CD4-positive, alpha-beta T cell (primary cell): ENCODE measurements around the gene TMEM51. TPM values are rescaled to one million over a fixed set of nuclear protein-coding genes. Genes with fewer than 3 reads are reported as not detected.

Experiments used
- ATAC-seq: fragments of 200-7000 bp; cut with Tn5 transposase; one replicate; pipeline ENCODE4 v1.10.0; 2022; ENCODE audit warnings: mild to moderate bottlenecking; ENCODE audit not compliant: poor library complexity
- CTCF ChIA-PET: fragments of 350-600 bp; sonication (Branson Sonifier 250); formaldehyde crosslinking; loops from one replicate; lab custom pipeline; 2021; ENCODE audit warnings: antibody characterized with exemption, inconsistent platforms; lab: Charles Lee
- POLR2A ChIA-PET: fragments of 350-600 bp; sonication (Branson Sonifier 250); formaldehyde crosslinking; loops from one replicate; lab custom pipeline; 2021; ENCODE audit warnings: antibody characterized with exemption, inconsistent platforms; lab: Charles Lee
- DNase-seq, 14 experiments: peaks; one replicate each; pipeline ENCODE4 v3.0.0-alpha.2; 2013 to 2020; ENCODE audit warnings: mixed read lengths in 2 of 14
- H3K27ac ChIP-seq, 2 donors: one replicate each; pipeline versions ENCODE4 v1.5.1 to v1.7.0; 2013; ENCODE audit warnings: low read length in 2 of 2, low read depth in 1 of 2, mild to moderate bottlenecking in 1 of 2
- H3K27me3 ChIP-seq, 2 experiments: 1 replicate in 1 of 2; 2 replicates in 1 of 2; pipeline versions ENCODE4 v1.6.1 to v1.7.0; 2013; ENCODE audit warnings: low read length in 2 of 2, control low read depth in 1 of 2, mild to moderate bottlenecking in 1 of 2, moderate library complexity in 1 of 2; ENCODE audit not compliant: insufficient read depth in 2 of 2, control insufficient read depth in 1 of 2
- H3K36me3 ChIP-seq: one replicate; pipeline ENCODE4 v1.6.1; 2013; ENCODE audit warnings: low read length, control low read depth; ENCODE audit not compliant: insufficient read depth
- H3K4me1 ChIP-seq: one replicate; pipeline ENCODE4 v1.6.1; 2013; ENCODE audit warnings: low read length, control low read depth; ENCODE audit not compliant: insufficient read depth
- H3K4me3 ChIP-seq: one replicate; pipeline ENCODE4 v1.5.1; 2013; ENCODE audit warnings: mild to moderate bottlenecking, low read length, moderate library complexity
- H3K9me3 ChIP-seq, 2 experiments: 1 replicate in 1 of 2; 2 replicates in 1 of 2; pipeline versions ENCODE4 v1.6.1 to v1.7.0; 2013; ENCODE audit warnings: low read length in 2 of 2, mild to moderate bottlenecking in 2 of 2, control low read depth in 1 of 2, moderate library complexity in 1 of 2; ENCODE audit not compliant: control insufficient read depth in 1 of 2, insufficient read depth in 1 of 2
- H3K27ac Mint-ChIP-seq: one replicate; pipeline ENCODE4 v1.8.0; 2020; ENCODE audit warnings: mixed read lengths
- H3K27me3 Mint-ChIP-seq: one replicate; pipeline ENCODE4 v1.8.0; 2021; ENCODE audit warnings: mixed read lengths
- H3K36me3 Mint-ChIP-seq: one replicate; pipeline ENCODE4 v1.8.0; 2021; ENCODE audit warnings: low read depth, mixed read lengths
- H3K4me1 Mint-ChIP-seq: one replicate; pipeline ENCODE4 v1.8.0; 2021; ENCODE audit warnings: low read depth, mixed read lengths
- H3K4me3 Mint-ChIP-seq: one replicate; pipeline ENCODE4 v1.8.0; 2020; ENCODE audit warnings: mild to moderate bottlenecking, mixed read lengths
- H3K9me3 Mint-ChIP-seq: one replicate; pipeline ENCODE4 v1.8.0; 2020; ENCODE audit warnings: mixed read lengths
- intact Hi-C, 2 experiments: fragments of 100-400 bp; cut with DNase I in 1 of 2; cut with micrococcal nuclease in 1 of 2; formaldehyde crosslinking; loops; one replicate each; pipeline versions ENCODE4 v1.15.1 to v1.9.0; 2023 to 2025; cut with DNase I, micrococcal nuclease
- total RNA-seq, 174 experiments: library from RNA in 2 of 174; stranded (reverse) in 2 of 174; gene quantifications; one replicate each; pipeline ENCODE4 v1.2.3 and lab custom pipeline; 2021 to 2026
- TF ChIP-seq, protein P1 (sequence below): fragments of 200-600 bp; IDR thresholded peaks from one replicate; pipeline ENCODE4 v1.8.0; 2022; ENCODE audit warnings: antibody characterized with exemption, mild to moderate bottlenecking

Gene TMEM51
- total RNA-seq, 2 experiments from 2014 or later: not detected

DNA sequence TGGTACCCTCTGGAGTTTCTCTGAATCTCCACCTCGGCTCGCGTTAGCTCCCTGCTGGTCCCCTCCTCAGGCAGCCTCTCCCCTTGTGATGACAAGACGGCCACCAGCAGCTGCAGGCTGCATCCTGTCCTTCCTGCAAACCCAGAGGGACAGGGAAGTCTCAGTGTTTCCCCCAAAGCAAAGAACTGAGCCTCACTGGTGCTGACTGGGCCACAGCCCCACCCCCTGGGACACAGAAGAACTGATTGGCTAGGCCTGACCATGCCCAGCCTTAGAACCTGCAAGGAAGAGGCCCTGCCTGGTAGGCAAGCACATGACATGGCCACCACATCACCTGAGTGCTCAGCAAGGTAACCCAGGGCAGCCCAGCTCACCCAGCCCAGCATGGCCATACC is 34.6 kb downstream of the TMEM51 start:
- no peaks in the 10 kb centered on the region for H3K4me1 Mint-ChIP-seq
- ChIA-PET CTCF (no interaction called here), POLR2A (no interaction called here)
- TF ChIP-seq, protein P1, sequence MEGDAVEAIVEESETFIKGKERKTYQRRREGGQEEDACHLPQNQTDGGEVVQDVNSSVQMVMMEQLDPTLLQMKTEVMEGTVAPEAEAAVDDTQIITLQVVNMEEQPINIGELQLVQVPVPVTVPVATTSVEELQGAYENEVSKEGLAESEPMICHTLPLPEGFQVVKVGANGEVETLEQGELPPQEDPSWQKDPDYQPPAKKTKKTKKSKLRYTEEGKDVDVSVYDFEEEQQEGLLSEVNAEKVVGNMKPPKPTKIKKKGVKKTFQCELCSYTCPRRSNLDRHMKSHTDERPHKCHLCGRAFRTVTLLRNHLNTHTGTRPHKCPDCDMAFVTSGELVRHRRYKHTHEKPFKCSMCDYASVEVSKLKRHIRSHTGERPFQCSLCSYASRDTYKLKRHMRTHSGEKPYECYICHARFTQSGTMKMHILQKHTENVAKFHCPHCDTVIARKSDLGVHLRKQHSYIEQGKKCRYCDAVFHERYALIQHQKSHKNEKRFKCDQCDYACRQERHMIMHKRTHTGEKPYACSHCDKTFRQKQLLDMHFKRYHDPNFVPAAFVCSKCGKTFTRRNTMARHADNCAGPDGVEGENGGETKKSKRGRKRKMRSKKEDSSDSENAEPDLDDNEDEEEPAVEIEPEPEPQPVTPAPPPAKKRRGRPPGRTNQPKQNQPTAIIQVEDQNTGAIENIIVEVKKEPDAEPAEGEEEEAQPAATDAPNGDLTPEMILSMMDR: no peak
- Histone ChIP-seq H3K4me1 (no peaks in the 10 kb centered on the region), H3K9me3 (no peaks in the 10 kb centered on the region), H3K27ac (no peak overlapping the region), H3K27me3 (peaks cover 0 to 1% of the 10 kb centered on the region in 2 experiments), H3K4me3 (no peak overlapping the region), H3K36me3 (no peaks in the 10 kb centered on the region)
- intact Hi-C loops: no loop called here
- peaks cover 34% of the 10 kb centered on the region for H3K27me3 Mint-ChIP-seq
- H3K27ac Mint-ChIP-seq: no peak overlapping the region
- H3K9me3 Mint-ChIP-seq: no peaks in the 10 kb centered on the region
- ATAC-seq (no peak), DNase-seq (no peak)
- H3K4me3 Mint-ChIP-seq: no peak overlapping the region
- H3K36me3 Mint-ChIP-seq: no peaks in the 10 kb centered on the region

DNA sequence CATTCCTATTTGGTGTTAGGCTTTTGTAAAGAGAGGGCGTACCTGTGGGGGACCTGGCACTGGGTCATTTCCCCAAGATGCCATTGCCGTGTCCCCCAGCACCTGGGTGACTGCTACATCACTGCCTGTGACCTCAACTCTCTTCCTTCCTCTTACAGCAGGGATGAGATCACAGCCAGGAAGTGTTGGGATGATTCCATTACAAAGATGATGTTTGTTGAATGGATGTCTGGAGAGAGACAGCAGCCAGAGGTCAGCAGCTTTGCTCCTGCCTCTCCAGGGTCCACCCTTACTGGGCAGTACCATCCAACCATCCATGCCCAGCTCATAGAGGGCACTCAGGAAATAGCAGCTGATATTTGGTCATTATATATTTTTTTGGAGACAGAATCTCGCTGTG is 35.1 kb downstream of the TMEM51 start:
- Histone ChIP-seq H3K4me1 (no peaks in the 10 kb centered on the region), H3K27ac (no peak overlapping the region), H3K27me3 (peaks cover 0 to 2% of the 10 kb centered on the region in 2 experiments), H3K4me3 (no peak overlapping the region), H3K36me3 (no peaks in the 10 kb centered on the region), H3K9me3 (no peaks in the 10 kb centered on the region)
- Mint-ChIP-seq H3K27ac (no peak overlapping the region), H3K36me3 (no peaks in the 10 kb centered on the region), H3K9me3 (no peaks in the 10 kb centered on the region), H3K27me3 (peaks cover 29% of the 10 kb centered on the region), H3K4me1 (no peaks in the 10 kb centered on the region), H3K4me3 (no peak overlapping the region)
- no peak for DNase-seq
- intact Hi-C loops: no loop called here
- no peak for ATAC-seq
- CTCF ChIA-PET: no interaction called here
- POLR2A ChIA-PET: no interaction called here
- TF ChIP-seq, protein P1: no peak

DNA sequence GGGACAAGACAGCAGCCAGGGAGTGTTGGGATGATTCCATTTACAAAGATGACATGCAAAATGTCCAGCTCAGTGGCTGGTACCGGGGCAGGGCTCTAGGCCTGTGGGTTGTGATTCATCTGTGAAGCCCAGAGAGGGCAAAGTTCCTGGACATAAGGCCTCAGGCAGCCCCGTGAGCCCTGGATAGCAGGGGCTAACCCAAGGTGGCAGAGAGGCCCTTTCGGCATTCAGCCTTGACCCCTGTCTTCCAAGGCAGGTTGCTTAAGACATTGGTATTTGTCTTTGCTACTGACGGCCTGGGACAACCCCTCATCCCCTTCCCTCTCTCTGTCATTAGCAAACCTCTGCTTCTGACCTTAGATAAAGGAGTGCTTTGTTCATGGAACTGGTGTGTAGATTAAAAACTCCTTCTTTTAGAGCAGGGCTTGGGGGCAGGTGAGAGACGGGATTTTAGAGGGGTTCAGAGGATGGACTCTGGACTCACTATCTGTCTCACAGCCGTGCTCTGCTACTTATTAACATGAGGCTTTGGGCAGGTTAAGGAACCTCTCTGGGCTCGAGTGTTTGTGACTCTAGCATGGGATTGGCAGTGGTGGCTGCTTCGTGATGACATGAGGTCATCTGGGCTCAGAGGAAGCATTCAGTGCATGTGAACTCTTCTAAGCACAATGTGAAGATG is 36.3 kb downstream of the TMEM51 start:
- no peaks in the 10 kb centered on the region for H3K4me1 ChIP-seq
- no peaks in the 10 kb centered on the region for H3K9me3 Mint-ChIP-seq
- DNase-seq (no peak), ATAC-seq (no peak)
- POLR2A ChIA-PET: no interaction called here
- no peaks in the 10 kb centered on the region for H3K4me1 Mint-ChIP-seq
- H3K9me3 ChIP-seq: no peaks in the 10 kb centered on the region
- no peak overlapping the region for H3K27ac Mint-ChIP-seq
- peaks cover 0 to 2% of the 10 kb centered on the region in 2 experiments for H3K27me3 ChIP-seq
- TF ChIP-seq, protein P1: no peak
- no peak overlapping the region for H3K4me3 Mint-ChIP-seq
- no peak overlapping the region for H3K27ac ChIP-seq
- CTCF ChIA-PET: no interaction called here
- H3K4me3 ChIP-seq: no peak overlapping the region
- no peaks in the 10 kb centered on the region for H3K36me3 ChIP-seq
- H3K27me3 Mint-ChIP-seq: peaks cover 17% of the 10 kb centered on the region
- no peaks in the 10 kb centered on the region for H3K36me3 Mint-ChIP-seq
- intact Hi-C loops: no loop called here
